Left lung (tissue), 10 donors: ENCODE results near the gene SP6. TPM values are rescaled to one million over a fixed set of nuclear protein-coding genes. Genes with fewer than 3 reads are reported as not detected.

ENCODE experiments used
- ATAC-seq: fragments of 200-7000 bp; cut with Tn5 transposase; one replicate; pipeline ENCODE4 v1.9.1; 2020; ENCODE audit warnings: moderate library complexity
- DNase-seq, 4 donors: peaks; one replicate each; pipeline ENCODE4 v3.0.0-alpha.2; 2013 to 2020
- H3K27ac ChIP-seq, 2 donors: fragments of 200-600 bp; sonication (generic) in 1 of 2; one replicate each; pipeline versions ENCODE4 v1.5.0 to v1.8.0; 2020 to 2021
- H3K27me3 ChIP-seq, 2 donors: fragments of 200-600 bp; sonication (generic) in 1 of 2; one replicate each; pipeline versions ENCODE4 v1.5.0 to v1.8.0; 2020 to 2021
- H3K36me3 ChIP-seq, 2 donors: fragments of 200-600 bp; sonication (generic) in 1 of 2; one replicate each; pipeline versions ENCODE4 v1.5.0 to v1.8.0; 2020 to 2021
- H3K4me1 ChIP-seq, 2 donors: fragments of 200-600 bp; one replicate each; pipeline ENCODE4 v1.8.0; 2021
- H3K4me3 ChIP-seq, 2 donors: fragments of 200-600 bp; sonication (generic) in 1 of 2; one replicate each; pipeline versions ENCODE4 v1.5.0 to v1.8.0; 2020 to 2021; ENCODE audit warnings: mild to moderate bottlenecking in 1 of 2
- H3K9me3 ChIP-seq, 2 donors: fragments of 200-600 bp; sonication (generic) in 1 of 2; one replicate each; pipeline versions ENCODE4 v1.5.0 to v1.8.0; 2020 to 2021
- intact Hi-C, 2 donors: fragments of 100-400 bp; cut with DNase I; formaldehyde crosslinking; loops; one replicate each; pipeline versions ENCODE4 v1.11.2 to v1.14.2; 2022
- polyA plus RNA-seq, 6 donors: library from polyadenylated mRNA; unstranded; fragments of 120-200 nt; gene quantifications; one replicate each; pipeline ENCODE4 v1.2.1, GENCODE V29; 2013; ENCODE audit not compliant: insufficient read length in 6 of 6
- total RNA-seq, 2 donors: library from RNA; stranded (reverse); fragmentation: NEBNext Ultra II Directional; extraction: Animal tissue kit (Norgen Biotek cat#: 25700); gene quantifications; one replicate each; pipeline ENCODE4 v1.2.1, GENCODE V29; 2021
- TF ChIP-seq, protein P1 (sequence below), 2 donors: fragments of 200-600 bp; sonication (generic) in 1 of 2; IDR thresholded peaks; one replicate each; pipeline versions ENCODE4 v1.5.0 to v1.8.0; 2021; ENCODE audit warnings: antibody characterized with exemption in 2 of 2
- donor health status: DM: no; HTN: yes; CAD: no.
- donor health status: DM: no; HTN: no; CAD: no.

SP6 gene
- total and polyA plus RNA-seq, 8 donors = 0.79 to 6.7 (median 4.5) TPM

DNA sequence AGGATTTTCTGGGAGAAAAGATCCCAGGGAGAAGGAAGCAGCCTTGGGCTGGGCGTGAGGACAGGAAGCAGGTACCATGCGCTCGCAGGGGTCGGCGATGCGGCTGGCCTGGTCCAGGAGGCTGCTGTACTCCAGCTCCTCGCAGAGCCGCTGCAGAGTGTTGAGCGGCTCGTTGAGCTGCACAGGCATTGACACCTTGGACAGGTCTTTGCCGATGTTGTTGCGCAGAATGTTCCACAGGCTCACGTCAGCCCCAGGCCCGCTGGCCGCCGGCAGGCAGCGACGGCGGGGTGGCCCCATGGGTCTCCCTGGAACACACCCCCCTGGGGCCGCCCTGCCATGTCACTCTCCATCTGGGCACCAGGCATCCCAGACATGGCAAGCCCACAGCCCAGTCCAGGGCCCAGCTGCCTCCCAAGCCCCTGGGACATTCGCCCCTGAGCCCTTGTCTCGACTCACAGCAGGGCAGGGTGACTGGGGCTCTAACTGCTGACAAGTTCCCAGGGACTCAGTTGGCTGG lies 37.4 kb downstream of the SP6 start:
- Histone ChIP-seq H3K9me3 (no peaks in the 10 kb centered on the region), H3K27ac (no peak overlapping the region), H3K4me3 (no peak overlapping the region), H3K4me1 (peaks cover 0 to 10% of the 10 kb centered on the region in 2 donors), H3K27me3 (no peaks in the 10 kb centered on the region), H3K36me3 (peaks cover 0 to 92% of the 10 kb centered on the region in 2 donors)
- intact Hi-C loops = no loop called here
- TF ChIP-seq, protein P1, sequence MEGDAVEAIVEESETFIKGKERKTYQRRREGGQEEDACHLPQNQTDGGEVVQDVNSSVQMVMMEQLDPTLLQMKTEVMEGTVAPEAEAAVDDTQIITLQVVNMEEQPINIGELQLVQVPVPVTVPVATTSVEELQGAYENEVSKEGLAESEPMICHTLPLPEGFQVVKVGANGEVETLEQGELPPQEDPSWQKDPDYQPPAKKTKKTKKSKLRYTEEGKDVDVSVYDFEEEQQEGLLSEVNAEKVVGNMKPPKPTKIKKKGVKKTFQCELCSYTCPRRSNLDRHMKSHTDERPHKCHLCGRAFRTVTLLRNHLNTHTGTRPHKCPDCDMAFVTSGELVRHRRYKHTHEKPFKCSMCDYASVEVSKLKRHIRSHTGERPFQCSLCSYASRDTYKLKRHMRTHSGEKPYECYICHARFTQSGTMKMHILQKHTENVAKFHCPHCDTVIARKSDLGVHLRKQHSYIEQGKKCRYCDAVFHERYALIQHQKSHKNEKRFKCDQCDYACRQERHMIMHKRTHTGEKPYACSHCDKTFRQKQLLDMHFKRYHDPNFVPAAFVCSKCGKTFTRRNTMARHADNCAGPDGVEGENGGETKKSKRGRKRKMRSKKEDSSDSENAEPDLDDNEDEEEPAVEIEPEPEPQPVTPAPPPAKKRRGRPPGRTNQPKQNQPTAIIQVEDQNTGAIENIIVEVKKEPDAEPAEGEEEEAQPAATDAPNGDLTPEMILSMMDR (IDR thresholded peaks at IDR 0.05) = no peak
- ATAC-seq (no peak), DNase-seq (no peak)

DNA sequence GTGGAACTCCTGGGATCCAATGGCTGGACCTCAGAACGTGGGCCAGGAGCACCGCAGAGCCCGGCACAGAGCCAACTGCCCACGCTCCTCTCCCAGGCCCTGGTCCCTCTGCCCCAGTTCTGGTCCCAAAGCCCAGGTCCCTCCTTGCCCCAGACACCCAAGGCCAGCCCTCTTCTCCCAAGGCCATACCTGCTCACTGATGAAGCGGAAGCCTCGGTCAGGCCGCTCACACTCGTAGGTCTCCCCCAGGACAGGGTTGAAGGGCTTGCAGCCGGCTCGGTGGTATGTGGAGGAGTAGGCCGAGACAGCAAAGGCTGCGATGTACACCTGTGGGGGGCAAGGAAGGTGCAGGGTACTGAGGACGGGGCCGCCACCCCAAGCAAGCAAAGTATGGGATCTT lies 37.9 kb downstream of the SP6 start:
- Histone ChIP-seq H3K27me3 (no peaks in the 10 kb centered on the region), H3K4me3 (no peak overlapping the region), H3K36me3 (peaks cover 0 to 92% of the 10 kb centered on the region in 2 donors), H3K4me1 (peaks cover 0 to 10% of the 10 kb centered on the region in 2 donors), H3K27ac (no peak overlapping the region), H3K9me3 (no peaks in the 10 kb centered on the region)
- ATAC-seq (no peak), DNase-seq (no peak)
- TF ChIP-seq, protein P1 (IDR thresholded peaks at IDR 0.05) = no peak
- intact Hi-C loops = no loop called here

DNA sequence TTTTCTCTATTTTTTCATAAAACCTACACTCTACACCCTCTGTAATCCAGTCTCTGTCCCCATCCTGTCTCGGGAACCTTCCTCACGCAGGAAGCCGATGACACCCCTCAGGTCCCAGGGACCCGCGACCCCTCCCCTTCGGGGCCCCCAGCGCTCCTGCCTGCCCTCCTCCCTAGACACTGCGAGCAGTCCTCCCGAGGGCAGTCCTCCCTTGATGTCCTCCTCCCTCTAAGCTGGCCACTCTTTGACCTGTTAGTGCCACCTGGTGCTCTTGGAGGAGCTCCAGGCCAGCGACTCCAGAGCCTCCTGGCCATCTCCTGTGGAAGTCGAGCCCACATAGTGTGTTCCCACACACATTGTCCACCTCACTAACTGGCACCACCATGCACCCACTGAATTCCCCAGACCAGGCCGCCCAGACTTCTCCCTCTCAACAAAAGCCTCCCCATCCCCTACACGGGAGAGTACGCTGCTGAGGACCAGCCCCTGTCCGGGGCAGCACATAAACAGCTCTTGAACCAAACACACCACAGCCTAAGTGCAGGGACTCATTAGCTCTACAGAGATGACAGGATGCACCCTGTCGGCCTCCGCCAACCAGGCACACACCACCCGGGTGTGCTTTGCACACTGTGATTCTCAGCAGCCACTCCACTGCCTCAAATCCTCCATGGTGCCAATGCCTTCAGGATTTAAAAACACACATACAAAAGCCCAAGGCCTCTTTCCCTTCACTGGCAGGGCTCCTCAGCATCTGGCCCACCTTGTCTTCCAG lies 38.6 kb downstream of the SP6 start:
- no peak for DNase-seq
- Histone ChIP-seq H3K27me3 (no peaks in the 10 kb centered on the region), H3K9me3 (no peaks in the 10 kb centered on the region), H3K4me3 (no peak overlapping the region), H3K27ac (no peak overlapping the region), H3K4me1 (peaks cover 0 to 10% of the 10 kb centered on the region in 2 donors), H3K36me3 (peaks cover 0 to 92% of the 10 kb centered on the region in 2 donors)
- intact Hi-C loops = no loop called here
- no peak for ATAC-seq
- TF ChIP-seq, protein P1 (IDR thresholded peaks at IDR 0.05) = no peak

DNA sequence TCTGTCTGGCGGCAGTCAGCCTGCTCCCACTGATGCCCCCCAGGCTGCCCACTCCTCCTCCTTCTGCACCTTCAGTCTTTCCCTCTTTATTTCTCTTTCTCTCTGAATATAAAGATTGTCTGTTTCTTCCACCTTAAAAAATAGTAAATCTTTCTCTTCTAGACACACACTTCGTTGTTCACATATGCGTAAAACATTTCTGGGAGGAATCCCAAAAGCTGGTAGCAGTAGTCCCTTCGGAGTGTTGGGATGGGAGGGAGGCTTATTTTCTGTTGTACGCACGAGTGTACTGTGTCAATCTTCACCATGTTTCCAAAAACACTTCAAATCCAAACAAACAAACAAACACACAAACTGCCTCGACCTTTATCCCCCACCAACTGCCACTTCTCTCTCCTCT lies 39.3 kb downstream of the SP6 start:
- Histone ChIP-seq H3K9me3 (no peaks in the 10 kb centered on the region), H3K4me3 (no peak overlapping the region), H3K36me3 (peaks cover 0 to 92% of the 10 kb centered on the region in 2 donors), H3K27me3 (no peaks in the 10 kb centered on the region), H3K27ac (no peak overlapping the region), H3K4me1 (peaks cover 0 to 10% of the 10 kb centered on the region in 2 donors)
- TF ChIP-seq, protein P1 (IDR thresholded peaks at IDR 0.05) = no peak
- no peak for DNase-seq
- intact Hi-C loops = no loop called here
- ATAC-seq = no peak

DNA sequence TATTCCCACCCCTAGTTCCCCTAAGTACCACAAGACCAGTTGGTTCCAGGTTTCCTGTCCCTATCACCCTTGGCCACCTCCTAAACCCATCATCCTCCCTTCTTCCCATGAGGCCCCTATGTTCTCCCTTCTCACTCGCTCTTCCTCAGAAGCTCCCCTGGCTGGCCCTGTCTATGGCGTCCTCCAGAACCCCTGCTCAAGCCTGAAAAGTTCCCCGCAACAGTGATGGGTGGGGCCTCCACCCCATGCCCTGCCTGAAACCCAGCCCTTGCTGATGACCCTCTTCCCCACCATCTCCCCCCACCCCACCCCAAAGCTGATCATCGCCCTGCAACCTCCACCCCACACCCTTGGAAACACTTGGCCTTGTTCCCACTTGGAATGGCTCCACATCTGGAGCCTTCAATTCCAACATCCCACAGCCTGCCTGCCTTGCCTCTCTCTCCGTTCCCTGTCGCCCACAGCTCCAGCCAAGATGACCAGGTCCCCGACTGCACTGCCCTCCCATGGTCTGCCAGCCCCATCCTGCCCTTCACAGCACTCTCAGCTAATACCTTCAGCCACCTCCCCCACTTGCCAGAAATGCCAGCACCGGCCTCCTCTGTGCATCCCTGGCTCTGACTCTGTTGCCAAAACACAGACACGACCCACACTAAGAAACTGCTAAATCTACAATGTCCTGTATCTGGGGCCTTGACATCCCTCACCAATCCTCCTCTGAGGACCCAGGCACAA lies 39.9 kb downstream of the SP6 start:
- ATAC-seq (no peak), DNase-seq (no peak)
- Histone ChIP-seq H3K9me3 (no peaks in the 10 kb centered on the region), H3K27me3 (no peaks in the 10 kb centered on the region), H3K4me1 (peaks cover 0 to 10% of the 10 kb centered on the region in 2 donors), H3K27ac (peak overlapping the region in 1 of 2 donors; percentile 26), H3K4me3 (no peak overlapping the region), H3K36me3 (peaks cover 0 to 87% of the 10 kb centered on the region in 2 donors)
- TF ChIP-seq, protein P1 (IDR thresholded peaks at IDR 0.05) = no peak
- intact Hi-C loops = no loop called here
